Prostate gland (tissue), 2 donors: Measurements from ENCODE around the gene RNF144A. TPM values are rescaled to one million over a fixed set of nuclear protein-coding genes. Genes with fewer than 3 reads are reported as not detected.
A peak's percentile ranks its signal among the peaks of the same experiment; 100 is the strongest.

Experiments used
- DNase-seq: peaks from one replicate; pipeline ENCODE4 v3.0.0-alpha.2; 2019; ENCODE audit warnings: low spot score
- H3K27ac ChIP-seq, 2 donors: fragments of 200-600 bp; sonication (generic); 2 replicates each; pipeline ENCODE4 v1.5.1; 2017 to 2019
- H3K27me3 ChIP-seq: fragments of 200-600 bp; sonication (generic); replicated peaks from 2 replicates; pipeline ENCODE4 v1.5.1; 2019; ENCODE audit not compliant: insufficient read depth
- H3K36me3 ChIP-seq, 2 donors: fragments of 200-600 bp; sonication (generic); 1 replicate in 1 of 2; 2 replicates in 1 of 2; pipeline versions ENCODE4 v1.5.1 to v1.8.1; 2017 to 2019
- H3K4me1 ChIP-seq: fragments of 200-600 bp; sonication (generic); replicated peaks from 2 replicates; pipeline ENCODE4 v1.5.1; 2019
- H3K4me3 ChIP-seq, 2 donors: fragments of 200-600 bp; sonication (generic); 2 replicates each; pipeline ENCODE4 v1.5.1; 2017 to 2019
- H3K9me3 ChIP-seq: fragments of 200-600 bp; sonication (generic); 2 replicates; pipeline ENCODE4 v1.5.1; 2017
- CTCF ChIP-seq, 4 experiments: fragments of 200-600 bp in 2 of 4; fragments of 450-650 bp in 2 of 4; sonication (generic) in 2 of 4; IDR thresholded peaks; 1 replicate in 3 of 4; 2 replicates in 1 of 4; pipeline ENCODE4 v1.5.1; 2016 to 2019; ENCODE audit warnings: antibody characterized with exemption in 4 of 4, mild to moderate bottlenecking in 2 of 4, moderate library complexity in 2 of 4
- POLR2A ChIP-seq: fragments of 450-650 bp; IDR thresholded peaks from one replicate; pipeline ENCODE4 v1.6.1; 2016; ENCODE audit warnings: antibody characterized with exemption, mild to moderate bottlenecking
- POLR2AphosphoS5 ChIP-seq: sonication (generic); formaldehyde crosslinking; IDR thresholded peaks from one replicate; pipeline ENCODE4 v1.6.1; 2017; ENCODE audit warnings: antibody characterized with exemption
- WGBS: methylation state at CpG from one replicate; pipeline ENCODE4 v1.1.5; 2018; 5-methylcytosine and 5-hydroxymethylcytosine counted together
- intact Hi-C: fragments of 100-400 bp; cut with DNase I; formaldehyde crosslinking; loops from one replicate; pipeline ENCODE4 v1.14.2; 2022
- total RNA-seq, 2 donors: library from RNA; depleted of rRNA; stranded (reverse); fragments of >200 nt; gene quantifications; one replicate each; pipeline ENCODE4 v1.1.0, GENCODE V29; 2016

Gene RNF144A
- total RNA-seq: 10 to 100 TPM in 1 of 2 donors, 1 to 10 TPM in 1; 9.1 to 27.9 TPM

- intact Hi-C loops: loop anchor here (5.0 kb wide), 1 partner anchor 115 kb away; no protein-coding TSS in a partner anchor
- H3K27me3 ChIP-seq: no peaks in the 10 kb centered on the region
- H3K4me1 ChIP-seq: peaks cover 2% of the 10 kb centered on the region
- DNase-seq: peak; percentile 35
- peak within 1 kb of the TSS; percentile 64 to 67 for H3K27ac ChIP-seq
- H3K4me3 ChIP-seq: peak within 1 kb of the TSS; percentile 68 to 73
- 5% methylated on average over 43 of the region's 90 CpGs for WGBS
- no peaks in the 10 kb centered on the region for H3K9me3 ChIP-seq
- TF ChIP-seq POLR2A: peak; percentile 33
- no peak for TF ChIP-seq POLR2AphosphoS5
- peak; percentile 30 to 53 (median 41) for TF ChIP-seq CTCF (IDR thresholded peaks at IDR 0.05)
- no peaks in the 10 kb centered on the region for H3K36me3 ChIP-seq
These were observed at the start of gene RNF144A for GRCh38 chr2:6917071-6917760. Gene RNF144A (plus strand): TSS chr2:6917412. CDS start chr2:6996927, 79,515 bp downstream.

DNA sequence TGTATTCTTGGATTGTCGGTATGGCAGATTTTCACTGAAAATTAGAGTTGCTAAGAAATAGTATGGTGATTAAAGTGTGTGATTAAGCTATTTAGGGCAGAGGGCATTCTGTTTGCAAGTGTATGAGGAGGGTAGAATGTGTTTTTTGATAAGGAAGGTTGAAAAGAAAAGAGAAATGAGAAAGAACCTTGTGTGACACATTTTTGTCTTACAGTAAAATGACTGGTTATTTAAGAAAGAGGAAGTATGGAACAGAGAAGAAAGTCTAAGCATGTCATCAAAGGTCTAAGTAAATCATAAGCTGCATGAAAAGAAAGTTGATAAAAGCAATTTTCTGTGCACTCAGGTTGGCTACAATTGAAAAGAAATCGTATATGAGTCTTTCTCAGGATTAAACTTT, 44.8 kb upstream of the RNF144A start:
- TF ChIP-seq CTCF (IDR thresholded peaks at IDR 0.05) (no peak), POLR2A (no peak), POLR2AphosphoS5 (no peak)
- H3K4me1 ChIP-seq: no peaks in the 10 kb centered on the region
- intact Hi-C loops: no loop called here
- no peak overlapping the region for H3K4me3 ChIP-seq
- H3K27ac ChIP-seq: no peak overlapping the region
- no peak for DNase-seq
- H3K9me3 ChIP-seq: no peaks in the 10 kb centered on the region
- no peaks in the 10 kb centered on the region for H3K36me3 ChIP-seq
- no peaks in the 10 kb centered on the region for H3K27me3 ChIP-seq
- WGBS: 85% methylated on average over 2 of the region's 2 CpGs

- Histone ChIP-seq H3K4me1 (no peaks in the 10 kb centered on the region), H3K4me3 (no peak overlapping the region), H3K27me3 (no peaks in the 10 kb centered on the region), H3K36me3 (no peaks in the 10 kb centered on the region), H3K27ac (no peak overlapping the region), H3K9me3 (no peaks in the 10 kb centered on the region)
- 100% methylated on average over 3 of the region's 3 CpGs for WGBS
- intact Hi-C loops: no loop called here
- no peak for DNase-seq
- no peak for TF ChIP-seq POLR2AphosphoS5
- no peak for TF ChIP-seq CTCF (IDR thresholded peaks at IDR 0.05)
- TF ChIP-seq POLR2A: no peak
These were observed 43.2 kb upstream of the RNF144A start for GRCh38 chr2:6874032-6874431.

- WGBS: 92% methylated on average over 1 of the region's 1 CpG
- Histone ChIP-seq H3K27me3 (no peaks in the 10 kb centered on the region), H3K9me3 (no peaks in the 10 kb centered on the region), H3K4me3 (no peak overlapping the region), H3K27ac (no peak overlapping the region), H3K36me3 (no peaks in the 10 kb centered on the region), H3K4me1 (no peaks in the 10 kb centered on the region)
- TF ChIP-seq CTCF (IDR thresholded peaks at IDR 0.05): no peak
- TF ChIP-seq POLR2AphosphoS5: no peak
- no peak for TF ChIP-seq POLR2A
- DNase-seq: no peak
- intact Hi-C loops: no loop called here
These were observed 40.9 kb upstream of the RNF144A start for GRCh38 chr2:6876309-6876708.
